OCI-LY3 (cell line): ENCODE measurements around the gene DOCK1.
"Not testable (repeated sequence)": the region's sequence is repeated elsewhere in the genome, so short reads cannot be mapped to it uniquely, and the experiment has no call there.

Experiments used
- H2AFZ ChIP-seq: fragments of 200-600, 300-600 bp; shearing (Covaris generic); 2 replicates; pipeline ENCODE4 v1.6.0; 2014; ENCODE audit warnings: antibody characterized with exemption, low read depth, low read length
- H3K27ac ChIP-seq: fragments of 200-600, 300-600 bp; sonication (generic); 2 replicates; pipeline ENCODE4 v1.5.1; 2014; ENCODE audit warnings: mild to moderate bottlenecking, low read length, moderate library complexity, mixed read lengths
- H3K27me3 ChIP-seq: fragments of 200-600, 300-600 bp; sonication (generic); 2 replicates; pipeline ENCODE4 v1.6.1; 2014; ENCODE audit warnings: low read depth, low read length, mixed read lengths
- H3K36me3 ChIP-seq: fragments of 200-600, 300-600 bp; sonication (generic); replicated peaks from 2 replicates; pipeline ENCODE3; 2014; ENCODE audit warnings: low read depth, low read length, mixed read lengths
- H3K4me1 ChIP-seq: fragments of 300-600, 200-600 bp; sonication (generic); 2 replicates; pipeline ENCODE4 v1.6.1; 2014; ENCODE audit warnings: low read length, mixed read lengths
- H3K4me2 ChIP-seq: fragments of 200-600, 300-600 bp; sonication (generic); 2 replicates; pipeline ENCODE4 v1.6.1; 2014; ENCODE audit warnings: low read length, mixed read lengths
- H3K4me3 ChIP-seq: fragments of 300-600, 200-600 bp; sonication (generic); 2 replicates; pipeline ENCODE4 v1.5.1; 2014; ENCODE audit warnings: antibody characterized with exemption, mild to moderate bottlenecking, low read length, moderate library complexity
- H3K79me2 ChIP-seq: fragments of 300-600, 200-600 bp; shearing (Covaris generic); 2 replicates; pipeline ENCODE4 v1.6.1; 2014; ENCODE audit warnings: mild to moderate bottlenecking, low read length, mixed read lengths
- H3K9ac ChIP-seq: fragments of 300-600, 200-600 bp; shearing (Covaris generic); 2 replicates; pipeline ENCODE4 v1.6.0; 2014; ENCODE audit warnings: mild to moderate bottlenecking, low read length, moderate library complexity
- H3K9me3 ChIP-seq: fragments of 200-600, 300-600 bp; shearing (Covaris generic); 2 replicates; pipeline ENCODE4 v1.6.1; 2014; ENCODE audit warnings: low read length, mixed read lengths; ENCODE audit not compliant: insufficient read depth
- H4K20me1 ChIP-seq: fragments of 200-600, 300-600 bp; sonication (generic); 2 replicates; pipeline ENCODE4 v1.6.1; 2016; ENCODE audit warnings: low read length, mixed read lengths; ENCODE audit not compliant: insufficient read depth
- EZH2phosphoT487 ChIP-seq: fragments of 200-600 bp; shearing (Covaris generic); IDR thresholded peaks from 2 replicates; pipeline ENCODE4 v1.6.1; 2018; ENCODE audit warnings: antibody characterized with exemption, mixed run types, low read depth
- TF ChIP-seq, protein P1 (sequence below): fragments of 200-600, 300-600 bp; sonication (generic); IDR thresholded peaks from 2 replicates; pipeline ENCODE4 v1.5.1; 2014; ENCODE audit warnings: antibody characterized with exemption, low read length, low read depth

The DOCK1 gene

DNA sequence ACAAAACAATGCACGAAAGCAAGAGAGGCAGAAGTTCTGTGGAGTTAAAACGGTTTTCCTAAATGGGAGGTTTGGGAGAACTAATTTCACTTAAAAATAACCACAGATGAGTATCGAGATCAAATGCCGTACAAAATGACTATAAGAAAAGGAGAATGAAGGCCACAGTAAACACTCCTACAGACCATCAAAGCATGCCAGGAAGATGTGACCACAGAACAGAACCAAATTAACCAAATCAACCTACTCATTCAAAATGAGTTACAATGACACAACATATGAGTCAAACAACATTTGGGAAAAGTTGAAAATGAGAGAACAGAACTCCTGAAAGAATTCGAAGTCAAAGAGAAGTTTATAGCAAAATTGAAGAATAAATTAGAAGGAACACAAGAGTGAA is 24.3 kb upstream of the DOCK1 start:
- Histone ChIP-seq H3K27me3 (no peaks in the 10 kb centered on the region), H3K4me3 (no peak overlapping the region), H3K9ac (no peak overlapping the region), H2AFZ (no peak overlapping the region), H3K4me2 (no peak overlapping the region), H3K27ac (no peak overlapping the region), H3K79me2 (no peaks in the 10 kb centered on the region), H4K20me1 (no peaks in the 10 kb centered on the region), H3K4me1 (no peaks in the 10 kb centered on the region), H3K36me3 (no peaks in the 10 kb centered on the region), H3K9me3 (no peaks in the 10 kb centered on the region)
- TF ChIP-seq, protein P1, sequence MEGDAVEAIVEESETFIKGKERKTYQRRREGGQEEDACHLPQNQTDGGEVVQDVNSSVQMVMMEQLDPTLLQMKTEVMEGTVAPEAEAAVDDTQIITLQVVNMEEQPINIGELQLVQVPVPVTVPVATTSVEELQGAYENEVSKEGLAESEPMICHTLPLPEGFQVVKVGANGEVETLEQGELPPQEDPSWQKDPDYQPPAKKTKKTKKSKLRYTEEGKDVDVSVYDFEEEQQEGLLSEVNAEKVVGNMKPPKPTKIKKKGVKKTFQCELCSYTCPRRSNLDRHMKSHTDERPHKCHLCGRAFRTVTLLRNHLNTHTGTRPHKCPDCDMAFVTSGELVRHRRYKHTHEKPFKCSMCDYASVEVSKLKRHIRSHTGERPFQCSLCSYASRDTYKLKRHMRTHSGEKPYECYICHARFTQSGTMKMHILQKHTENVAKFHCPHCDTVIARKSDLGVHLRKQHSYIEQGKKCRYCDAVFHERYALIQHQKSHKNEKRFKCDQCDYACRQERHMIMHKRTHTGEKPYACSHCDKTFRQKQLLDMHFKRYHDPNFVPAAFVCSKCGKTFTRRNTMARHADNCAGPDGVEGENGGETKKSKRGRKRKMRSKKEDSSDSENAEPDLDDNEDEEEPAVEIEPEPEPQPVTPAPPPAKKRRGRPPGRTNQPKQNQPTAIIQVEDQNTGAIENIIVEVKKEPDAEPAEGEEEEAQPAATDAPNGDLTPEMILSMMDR = no peak
- no peak for TF ChIP-seq EZH2phosphoT487

DNA sequence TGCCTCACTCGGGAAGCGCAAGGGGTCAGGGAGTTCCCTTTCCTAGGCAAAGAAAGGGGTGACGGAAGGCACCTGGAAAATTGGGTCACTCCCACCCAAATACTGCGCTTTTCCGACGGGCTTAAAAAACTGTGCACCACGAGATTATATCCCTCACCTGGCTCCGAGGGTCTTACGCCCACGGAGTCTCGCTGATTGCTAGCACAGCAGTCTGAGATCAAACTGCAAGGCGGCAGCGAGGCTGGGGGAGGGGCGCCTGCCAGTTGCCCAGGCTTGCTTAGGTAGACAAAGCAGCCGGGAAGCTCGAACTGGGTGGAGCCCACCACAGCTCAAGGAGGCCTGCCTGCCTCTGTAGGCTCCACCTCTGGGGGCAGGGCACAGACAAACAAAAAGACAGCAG is 23.2 kb upstream of the DOCK1 start:
- H3K9ac ChIP-seq, H2AFZ ChIP-seq, H3K36me3 ChIP-seq, H3K27me3 ChIP-seq, H3K4me1 ChIP-seq, H3K4me3 ChIP-seq, H3K4me2 ChIP-seq, H4K20me1 ChIP-seq, H3K27ac ChIP-seq, H3K9me3 ChIP-seq, H3K79me2 ChIP-seq: not testable (repeated sequence)

DNA sequence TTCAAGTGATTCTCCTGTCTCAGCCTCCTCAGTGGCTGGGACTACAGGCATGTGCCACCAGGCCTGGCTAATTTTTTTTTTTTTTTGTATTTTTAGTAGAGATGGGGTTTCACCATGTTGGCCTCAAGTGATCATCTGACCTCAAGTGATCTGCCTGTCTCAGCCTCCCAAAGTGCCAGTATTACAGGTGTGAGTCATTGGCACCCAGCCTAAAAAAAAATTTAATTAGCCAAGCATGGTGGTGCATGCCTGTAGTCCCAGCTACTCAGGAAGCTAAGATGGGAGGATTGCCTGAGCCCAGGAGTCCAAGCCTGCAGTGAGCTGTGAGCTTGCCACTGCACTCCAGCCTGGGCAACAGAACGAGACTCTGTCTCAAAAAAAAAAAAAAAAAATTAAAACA is 16.8 kb upstream of the DOCK1 start:
- H3K79me2 ChIP-seq, H3K27me3 ChIP-seq, H3K4me3 ChIP-seq, H3K4me1 ChIP-seq, H3K9ac ChIP-seq, H4K20me1 ChIP-seq, H3K9me3 ChIP-seq, H3K4me2 ChIP-seq, H3K27ac ChIP-seq, H2AFZ ChIP-seq, H3K36me3 ChIP-seq: not testable (repeated sequence)

DNA sequence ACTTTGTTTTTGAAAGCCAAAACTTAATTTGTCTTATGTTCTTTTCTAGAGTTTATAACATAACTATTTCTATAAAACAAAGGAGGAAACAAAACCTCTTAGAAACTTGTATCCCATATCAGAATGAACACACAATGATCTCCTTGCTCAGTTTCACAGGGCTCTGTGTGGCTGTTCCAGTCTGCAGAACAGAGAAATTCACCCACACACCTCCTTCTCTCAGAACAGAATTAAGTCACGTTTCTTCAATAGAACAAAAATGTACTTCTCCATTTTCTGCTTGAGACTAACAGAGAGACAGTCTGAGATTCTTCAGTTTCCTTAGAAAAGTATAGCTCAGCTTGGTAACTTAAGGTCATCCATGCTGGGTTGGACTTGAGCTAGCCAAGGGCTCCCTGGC is 15.8 kb upstream of the DOCK1 start:
- Histone ChIP-seq H3K9me3 (no peaks in the 10 kb centered on the region), H3K36me3 (no peaks in the 10 kb centered on the region), H4K20me1 (no peaks in the 10 kb centered on the region), H3K27me3 (no peaks in the 10 kb centered on the region), H3K4me2 (no peak overlapping the region), H2AFZ (no peak overlapping the region), H3K4me1 (no peaks in the 10 kb centered on the region), H3K79me2 (no peaks in the 10 kb centered on the region), H3K27ac (no peak overlapping the region), H3K9ac (no peak overlapping the region), H3K4me3 (no peak overlapping the region)
- TF ChIP-seq EZH2phosphoT487 = no peak
- TF ChIP-seq, protein P1 = no peak

DNA sequence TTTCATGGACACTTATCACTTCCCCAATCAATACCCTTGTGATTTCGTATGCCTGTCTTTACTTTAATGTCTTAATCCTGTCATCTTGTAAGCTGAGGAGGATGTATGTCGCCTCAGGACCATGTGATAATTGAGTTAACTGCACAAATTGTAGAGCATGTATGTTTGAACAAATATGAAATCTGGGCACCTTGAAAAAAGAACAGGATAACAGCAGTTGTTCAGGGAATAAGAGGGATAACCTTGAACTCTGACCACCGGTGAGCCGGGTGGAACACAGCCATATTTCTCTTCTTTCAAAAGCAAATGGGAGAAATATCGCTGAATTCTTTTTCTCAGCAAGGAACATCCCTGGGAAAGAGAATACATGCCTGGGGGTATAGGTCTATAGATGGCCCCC is 14.4 kb upstream of the DOCK1 start:
- H3K36me3 ChIP-seq = not testable (repeated sequence)

More for the DNA sequence above, 14.4 kb upstream of the DOCK1 start:
- H3K79me2 ChIP-seq, H3K27ac ChIP-seq, H3K9me3 ChIP-seq, H3K4me3 ChIP-seq, H3K27me3 ChIP-seq, H2AFZ ChIP-seq, H4K20me1 ChIP-seq, H3K9ac ChIP-seq, H3K4me2 ChIP-seq, H3K4me1 ChIP-seq: not testable (repeated sequence)
